GM12801 (cell line): ENCODE data around the gene SF3A2.

Source experiments
- TF ChIP-seq, protein P1 (sequence below): IDR thresholded peaks from one replicate; pipeline ENCODE4 v1.5.1; 2011; ENCODE audit warnings: control low read depth; ENCODE audit not compliant: insufficient read length; ENCODE audit errors: extremely low read depth

SF3A2 gene

DNA sequence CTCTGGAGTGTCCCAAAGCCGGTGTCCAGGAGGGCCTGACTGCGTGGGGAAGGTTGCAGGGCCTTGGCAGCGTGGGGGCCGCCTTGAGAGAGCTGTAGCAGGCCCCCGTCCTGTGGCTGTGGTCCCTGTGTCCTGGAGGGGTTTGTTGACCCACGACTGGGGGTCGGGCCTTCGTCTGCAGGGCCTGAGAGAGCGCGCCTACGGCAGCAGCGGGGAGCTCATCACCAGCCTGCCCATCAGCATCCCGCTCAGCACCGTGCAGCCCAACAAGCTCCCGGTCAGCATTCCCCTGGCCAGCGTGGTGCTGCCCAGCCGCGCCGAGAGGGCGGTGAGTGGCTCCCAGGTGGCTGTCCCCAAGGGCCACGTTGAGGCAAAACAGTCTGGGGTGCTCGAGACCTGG, 19.0 kb upstream of the SF3A2 start:
- TF ChIP-seq, protein P1, sequence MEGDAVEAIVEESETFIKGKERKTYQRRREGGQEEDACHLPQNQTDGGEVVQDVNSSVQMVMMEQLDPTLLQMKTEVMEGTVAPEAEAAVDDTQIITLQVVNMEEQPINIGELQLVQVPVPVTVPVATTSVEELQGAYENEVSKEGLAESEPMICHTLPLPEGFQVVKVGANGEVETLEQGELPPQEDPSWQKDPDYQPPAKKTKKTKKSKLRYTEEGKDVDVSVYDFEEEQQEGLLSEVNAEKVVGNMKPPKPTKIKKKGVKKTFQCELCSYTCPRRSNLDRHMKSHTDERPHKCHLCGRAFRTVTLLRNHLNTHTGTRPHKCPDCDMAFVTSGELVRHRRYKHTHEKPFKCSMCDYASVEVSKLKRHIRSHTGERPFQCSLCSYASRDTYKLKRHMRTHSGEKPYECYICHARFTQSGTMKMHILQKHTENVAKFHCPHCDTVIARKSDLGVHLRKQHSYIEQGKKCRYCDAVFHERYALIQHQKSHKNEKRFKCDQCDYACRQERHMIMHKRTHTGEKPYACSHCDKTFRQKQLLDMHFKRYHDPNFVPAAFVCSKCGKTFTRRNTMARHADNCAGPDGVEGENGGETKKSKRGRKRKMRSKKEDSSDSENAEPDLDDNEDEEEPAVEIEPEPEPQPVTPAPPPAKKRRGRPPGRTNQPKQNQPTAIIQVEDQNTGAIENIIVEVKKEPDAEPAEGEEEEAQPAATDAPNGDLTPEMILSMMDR, result no peak

DNA sequence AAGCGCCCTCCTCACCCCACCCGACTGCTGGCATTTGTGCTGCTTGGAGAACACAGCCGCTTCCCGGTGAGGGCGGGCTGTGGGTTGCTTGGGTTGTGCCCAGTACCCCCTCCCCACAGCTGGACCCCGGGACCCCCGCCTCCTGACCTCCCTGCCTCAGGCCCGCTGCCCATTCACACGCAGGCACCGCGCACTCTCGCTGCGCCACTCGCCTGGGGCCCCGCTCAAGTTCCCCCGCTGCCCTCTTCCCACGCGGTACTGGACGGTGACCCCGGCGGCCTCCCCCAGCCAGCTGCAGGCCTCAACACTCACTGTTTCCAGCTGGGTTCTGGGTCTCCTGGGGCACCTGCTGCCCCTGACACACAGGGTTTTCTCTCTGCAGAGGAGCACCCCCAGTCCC, 16.9 kb upstream of the SF3A2 start:
- TF ChIP-seq, protein P1, result no peak

DNA sequence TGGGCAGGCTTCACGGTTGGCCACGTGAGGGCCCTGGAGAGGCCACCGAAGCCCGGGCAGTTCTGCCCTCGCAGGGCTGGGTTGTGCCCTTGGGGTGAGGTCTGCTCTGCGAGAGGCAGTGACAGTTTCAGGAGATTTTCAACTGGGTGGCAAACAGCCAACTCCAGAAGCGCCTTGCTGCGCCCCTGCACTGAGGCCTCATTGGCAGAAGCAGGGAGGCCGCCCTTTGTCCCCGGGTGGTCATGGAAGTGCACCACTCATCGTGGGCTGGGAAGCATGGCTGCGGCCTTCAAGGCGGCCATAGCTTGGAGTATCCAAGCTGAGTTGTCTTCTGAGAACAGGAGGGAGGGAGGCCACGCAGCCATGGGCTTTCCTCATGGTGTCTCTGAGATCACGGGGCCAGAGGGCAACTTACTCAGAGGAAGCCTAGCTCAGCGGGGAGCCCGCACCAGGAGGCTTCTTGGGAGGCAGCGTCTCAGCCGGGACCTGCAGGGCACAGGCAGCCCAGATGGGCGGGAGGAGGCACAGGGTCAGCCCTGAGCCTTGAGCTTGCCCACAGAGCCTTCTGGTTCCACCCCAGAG, 15.3 kb upstream of the SF3A2 start:
- TF ChIP-seq, protein P1, result no peak

DNA sequence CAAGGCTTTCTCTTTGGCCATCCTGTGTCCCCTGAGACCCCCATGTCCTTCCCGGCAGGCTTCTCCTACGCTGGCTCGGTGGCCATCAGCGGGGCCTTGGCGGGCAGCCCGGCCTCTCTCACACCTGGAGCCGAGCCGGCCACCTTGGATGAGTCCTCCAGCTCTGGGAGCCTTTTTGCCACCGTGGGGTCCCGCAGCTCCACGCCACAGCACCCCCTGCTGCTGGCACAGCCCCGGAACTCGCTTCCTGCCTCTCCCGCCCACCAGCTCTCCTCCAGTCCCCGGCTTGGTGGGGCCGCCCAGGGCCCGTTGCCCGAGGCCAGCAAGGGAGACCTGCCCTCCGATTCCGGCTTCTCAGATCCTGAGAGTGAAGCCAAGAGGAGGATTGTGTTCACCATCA, 14.7 kb upstream of the SF3A2 start:
- TF ChIP-seq, protein P1, result no peak

DNA sequence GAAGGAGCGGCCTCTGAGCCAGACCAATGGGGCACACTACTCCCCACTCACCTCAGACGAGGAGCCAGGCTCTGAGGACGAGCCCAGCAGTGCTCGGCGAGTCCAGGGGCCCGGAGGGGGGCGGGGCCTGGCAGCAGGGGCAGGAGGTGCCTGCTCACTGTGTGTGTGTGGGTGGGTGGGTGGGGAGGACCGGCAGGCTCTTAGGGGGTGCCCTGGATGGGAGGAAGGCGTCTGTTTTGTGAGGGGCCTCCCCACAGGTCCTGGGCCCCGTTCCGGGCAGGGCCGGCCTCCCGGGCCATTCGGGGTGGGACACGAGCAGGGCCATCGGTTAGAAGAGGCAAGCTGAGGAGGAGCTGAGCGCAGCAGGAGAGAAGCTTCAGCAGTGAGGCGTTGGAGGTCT, 13.2 kb upstream of the SF3A2 start:
- TF ChIP-seq, protein P1, result no peak

DNA sequence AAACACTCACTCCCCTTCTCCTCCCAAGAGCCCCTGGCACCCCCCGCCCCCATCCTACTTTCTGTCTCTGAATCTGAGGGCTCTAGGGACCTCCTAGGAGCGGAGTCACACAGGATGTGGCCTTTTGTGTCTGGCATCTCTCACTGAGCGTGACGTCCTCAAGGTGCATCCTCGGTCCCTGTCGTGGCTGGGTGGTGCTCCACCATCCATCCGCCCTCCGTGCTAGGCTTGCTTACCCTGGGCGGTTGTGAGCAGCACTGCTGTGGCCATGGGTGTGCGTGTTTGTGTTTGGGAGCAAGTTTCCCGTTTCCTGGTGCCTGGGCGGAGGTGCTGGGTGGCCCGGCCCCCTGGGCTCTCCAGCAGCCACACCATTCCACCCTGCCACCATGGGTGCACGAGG, 12.7 kb upstream of the SF3A2 start:
- TF ChIP-seq, protein P1, result no peak

DNA sequence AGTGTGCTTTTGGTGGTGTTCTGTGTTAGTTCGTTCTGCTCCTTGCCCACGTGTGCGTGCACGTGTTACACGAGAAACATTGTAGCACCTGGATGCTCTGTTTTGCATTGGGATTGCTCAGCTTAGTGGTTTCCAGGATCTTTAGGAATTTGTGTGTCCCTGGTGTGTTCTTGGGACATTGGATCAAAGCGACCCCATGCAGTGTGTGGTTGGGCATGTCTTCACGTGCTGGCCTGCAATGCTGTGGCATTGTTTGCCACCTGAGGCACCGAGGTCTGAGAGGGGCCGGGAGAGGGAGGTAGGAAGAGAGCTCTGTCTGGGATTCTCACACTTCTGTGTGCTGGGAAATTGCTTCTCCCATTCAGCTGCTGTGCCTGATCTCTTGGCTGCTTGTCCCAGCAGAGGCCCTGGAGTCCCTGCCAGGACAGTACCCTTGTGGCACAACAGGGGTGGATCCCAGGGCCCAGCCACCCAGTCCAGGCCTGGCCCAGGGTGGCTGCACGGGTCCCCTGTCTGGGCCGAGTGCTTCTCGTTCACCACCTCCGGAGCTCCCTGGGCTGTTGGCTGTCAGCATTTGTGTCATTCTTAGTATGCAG, 11.8 kb upstream of the SF3A2 start:
- TF ChIP-seq, protein P1, result no peak
